Hepatocyte (in vitro differentiated cells): ENCODE data around the gene IRF5.

Source experiments
- EZH2 ChIP-seq: fragments of 200-600 bp; sonication (generic); IDR thresholded peaks from 2 replicates; pipeline ENCODE4 v1.6.1; 2016; ENCODE audit warnings: antibody characterized with exemption, mild to moderate bottlenecking, borderline replicate concordance
- EZH2phosphoT487 ChIP-seq: fragments of 200-600 bp; sonication (generic); IDR thresholded peaks from one replicate; pipeline ENCODE4 v1.6.1; 2018; ENCODE audit warnings: antibody characterized with exemption, mild to moderate bottlenecking, low read depth, moderate library complexity; ENCODE audit not compliant: unreplicated experiment, severe bottlenecking
- TF ChIP-seq, protein P1 (sequence below): fragments of 200-600 bp; sonication (generic); IDR thresholded peaks from 2 replicates; pipeline ENCODE4 v1.5.1; 2016; ENCODE audit warnings: antibody characterized with exemption, mild to moderate bottlenecking; ENCODE audit not compliant: poor library complexity

- TF ChIP-seq, protein P1, sequence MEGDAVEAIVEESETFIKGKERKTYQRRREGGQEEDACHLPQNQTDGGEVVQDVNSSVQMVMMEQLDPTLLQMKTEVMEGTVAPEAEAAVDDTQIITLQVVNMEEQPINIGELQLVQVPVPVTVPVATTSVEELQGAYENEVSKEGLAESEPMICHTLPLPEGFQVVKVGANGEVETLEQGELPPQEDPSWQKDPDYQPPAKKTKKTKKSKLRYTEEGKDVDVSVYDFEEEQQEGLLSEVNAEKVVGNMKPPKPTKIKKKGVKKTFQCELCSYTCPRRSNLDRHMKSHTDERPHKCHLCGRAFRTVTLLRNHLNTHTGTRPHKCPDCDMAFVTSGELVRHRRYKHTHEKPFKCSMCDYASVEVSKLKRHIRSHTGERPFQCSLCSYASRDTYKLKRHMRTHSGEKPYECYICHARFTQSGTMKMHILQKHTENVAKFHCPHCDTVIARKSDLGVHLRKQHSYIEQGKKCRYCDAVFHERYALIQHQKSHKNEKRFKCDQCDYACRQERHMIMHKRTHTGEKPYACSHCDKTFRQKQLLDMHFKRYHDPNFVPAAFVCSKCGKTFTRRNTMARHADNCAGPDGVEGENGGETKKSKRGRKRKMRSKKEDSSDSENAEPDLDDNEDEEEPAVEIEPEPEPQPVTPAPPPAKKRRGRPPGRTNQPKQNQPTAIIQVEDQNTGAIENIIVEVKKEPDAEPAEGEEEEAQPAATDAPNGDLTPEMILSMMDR: no peak
- TF ChIP-seq EZH2 (no peak), EZH2phosphoT487 (no peak)
Measured at GRCh38 chr7:128974241-128974934, 36.7 kb downstream of the IRF5 start.
